ENCODE measurements around the gene PIEZO2. TPM values are rescaled to one million over a fixed set of nuclear protein-coding genes. Genes with fewer than 3 reads are reported as not detected.

Gene PIEZO2
- polyA plus RNA-seq, 1 donor (not counting 4 experiments of a cell fraction or from before 2014, with no cell fraction given), result not detected

- DNase-seq (ENCODE audit: low read depth, low spot score), result no peak
Measured at GRCh38 chr18:10950080-10950875, 199.1 kb downstream of the PIEZO2 start.

GRCh38 chr18:10949655-10950054 lies 199.7 kb downstream of the PIEZO2 start:
- dilution Hi-C loops (cut with MboI; ENCODE audit: extremely low pct_ligation_motif_present, low sequenced_read_pairs), result no loop called here
- Histone ChIP-seq H3K9me3 (ENCODE audit: control insufficient read depth, low read depth, low read length) (peaks cover 2% of the 10 kb centered on the region), H4K20me1 (ENCODE audit: control insufficient read depth, extremely low read depth, insufficient read depth, low read length) (no peaks in the 10 kb centered on the region), H3K4me3 (ENCODE audit: control insufficient read depth in 2 of 3, extremely low read depth in 1 of 3, insufficient read depth in 2 of 3, low read depth in 1 of 3, low read length in 3 of 3) (no peak overlapping the region), H3K79me2 (ENCODE audit: control insufficient read depth, insufficient read depth, low read length) (no peaks in the 10 kb centered on the region), H3K36me3 (ENCODE audit: control insufficient read depth in 2 of 2, extremely low read depth in 1 of 2, insufficient read depth in 2 of 2, low read length in 2 of 2) (no peaks in the 10 kb centered on the region), H3K9ac (ENCODE audit: control insufficient read depth, extremely low read depth, insufficient read depth, low read length) (no peak overlapping the region), H3K4me2 (ENCODE audit: control insufficient read depth, extremely low read depth, insufficient read depth, low read depth, low read length) (no peak overlapping the region), H2AFZ (ENCODE audit: control insufficient read depth, low read length) (no peak overlapping the region), H3K4me1 (ENCODE audit: control insufficient read depth, extremely low read depth, insufficient read depth, low read length) (no peaks in the 10 kb centered on the region), H3K9me1 (ENCODE audit: control insufficient read depth, extremely low read depth, insufficient read depth, low read length) (no peaks in the 10 kb centered on the region), H3K27ac (ENCODE audit: control insufficient read depth, insufficient read depth, low read length) (no peak overlapping the region), H3K27me3 (ENCODE audit: control insufficient read depth, extremely low read depth, insufficient read depth, low read length) (no peaks in the 10 kb centered on the region)
- FAIRE-seq, result no peak
- no peak for DNase-seq (ENCODE audit: low read depth, low spot score)
- TF ChIP-seq CTCF (optimal IDR thresholded peaks at IDR 0.05 in 1 of 3, IDR thresholded peaks at IDR 0.05 in 1 of 3, conservative IDR thresholded peaks at IDR 0.05 in 1 of 3; ENCODE audit: extremely low read depth in 1 of 3, insufficient read depth in 2 of 3, low read length in 3 of 3) (no peak), EZH2 (IDR thresholded peaks at IDR 0.05; ENCODE audit: low read length) (no peak)

More at GRCh38 chr18:10950080-10950875, 199.1 kb downstream of the PIEZO2 start:
- TF ChIP-seq CTCF (optimal IDR thresholded peaks at IDR 0.05 in 1 of 3, IDR thresholded peaks at IDR 0.05 in 1 of 3, conservative IDR thresholded peaks at IDR 0.05 in 1 of 3; ENCODE audit: extremely low read depth in 1 of 3, insufficient read depth in 2 of 3, low read length in 3 of 3) (no peak), EZH2 (IDR thresholded peaks at IDR 0.05; ENCODE audit: low read length) (no peak)
- Histone ChIP-seq H3K4me3 (ENCODE audit: control insufficient read depth in 2 of 3, extremely low read depth in 1 of 3, insufficient read depth in 2 of 3, low read depth in 1 of 3, low read length in 3 of 3) (no peak overlapping the region), H3K9ac (ENCODE audit: control insufficient read depth, extremely low read depth, insufficient read depth, low read length) (no peak overlapping the region), H3K27ac (ENCODE audit: control insufficient read depth, insufficient read depth, low read length) (no peak overlapping the region), H2AFZ (ENCODE audit: control insufficient read depth, low read length) (no peak overlapping the region), H3K79me2 (ENCODE audit: control insufficient read depth, insufficient read depth, low read length) (no peaks in the 10 kb centered on the region), H3K4me1 (ENCODE audit: control insufficient read depth, extremely low read depth, insufficient read depth, low read length) (no peaks in the 10 kb centered on the region), H3K27me3 (ENCODE audit: control insufficient read depth, extremely low read depth, insufficient read depth, low read length) (no peaks in the 10 kb centered on the region), H3K9me1 (ENCODE audit: control insufficient read depth, extremely low read depth, insufficient read depth, low read length) (no peaks in the 10 kb centered on the region), H3K9me3 (ENCODE audit: control insufficient read depth, low read depth, low read length) (peaks cover 2% of the 10 kb centered on the region), H3K4me2 (ENCODE audit: control insufficient read depth, extremely low read depth, insufficient read depth, low read depth, low read length) (no peak overlapping the region), H3K36me3 (ENCODE audit: control insufficient read depth in 2 of 2, extremely low read depth in 1 of 2, insufficient read depth in 2 of 2, low read length in 2 of 2) (no peaks in the 10 kb centered on the region), H4K20me1 (ENCODE audit: control insufficient read depth, extremely low read depth, insufficient read depth, low read length) (no peaks in the 10 kb centered on the region)
- FAIRE-seq, result no peak
- dilution Hi-C loops (cut with MboI; ENCODE audit: extremely low pct_ligation_motif_present, low sequenced_read_pairs), result no loop called here

Measured in keratinocyte (primary cell).